Mononuclear cell (primary cell): ENCODE results near the gene ZNF91. TPM values are rescaled to one million over a fixed set of nuclear protein-coding genes. Genes with fewer than 3 reads are reported as not detected.
"Not testable (repeated sequence)": the region's sequence is repeated elsewhere in the genome, so short reads cannot be mapped to it uniquely, and the experiment has no call there.

Experiments used
- H3K27me3 ChIP-seq: 2 replicates; pipeline ENCODE4 v1.6.0; 2011; ENCODE audit warnings: low read length, control low read depth; ENCODE audit not compliant: insufficient read depth
- H3K4me1 ChIP-seq: 2 replicates; pipeline ENCODE4 v1.5.1; 2011; ENCODE audit warnings: mild to moderate bottlenecking, low read length, control low read depth; ENCODE audit not compliant: insufficient read depth
- H3K4me3 ChIP-seq: 2 replicates; pipeline ENCODE4 v1.5.1; 2011; ENCODE audit warnings: mild to moderate bottlenecking, low read length, moderate library complexity
- H3K9me3 ChIP-seq: 2 replicates; pipeline ENCODE4 v1.5.1; 2011; ENCODE audit warnings: low read depth, mild to moderate bottlenecking, control low read depth, low read length
- total RNA-seq: library from RNA; depleted of rRNA; stranded (reverse); fragments of >200 nt; gene quantifications from one replicate; pipeline ENCODE4 v1.2.3, GENCODE V29; 2012

The ZNF91 gene
- total RNA-seq, 1 donor: 83.2 TPM

- H3K4me3 ChIP-seq, H3K27me3 ChIP-seq, H3K4me1 ChIP-seq: not testable (repeated sequence)
- peaks cover 70% of the 10 kb centered on the region for H3K9me3 ChIP-seq
These were observed 15.6 kb downstream of the ZNF91 start for GRCh38 chr19:23379671-23380070.

- Histone ChIP-seq H3K27me3 (no peaks in the 10 kb centered on the region), H3K9me3 (peaks cover 70% of the 10 kb centered on the region), H3K4me1 (no peaks in the 10 kb centered on the region), H3K4me3 (no peak overlapping the region)
These were observed 16.3 kb downstream of the ZNF91 start for GRCh38 chr19:23378948-23379347.

- Histone ChIP-seq H3K27me3 (no peaks in the 10 kb centered on the region), H3K4me3 (no peak overlapping the region), H3K9me3 (peaks cover 67% of the 10 kb centered on the region), H3K4me1 (no peaks in the 10 kb centered on the region)
These were observed 18.0 kb downstream of the ZNF91 start for GRCh38 chr19:23377276-23377675.

- no peaks in the 10 kb centered on the region for H3K4me1 ChIP-seq
- no peak overlapping the region for H3K4me3 ChIP-seq
- H3K9me3 ChIP-seq: peaks cover 71% of the 10 kb centered on the region
- no peaks in the 10 kb centered on the region for H3K27me3 ChIP-seq
These were observed 28.8 kb downstream of the ZNF91 start for GRCh38 chr19:23366437-23366836.

- H3K4me1 ChIP-seq, H3K27me3 ChIP-seq, H3K4me3 ChIP-seq: not testable (repeated sequence)
- H3K9me3 ChIP-seq: peaks cover 71% of the 10 kb centered on the region
These were observed 29.2 kb downstream of the ZNF91 start for GRCh38 chr19:23366031-23366430.

GRCh38 chr19:23365222-23365621, 30.0 kb downstream of the ZNF91 start:
- no peaks in the 10 kb centered on the region for H3K27me3 ChIP-seq
- H3K4me3 ChIP-seq: no peak overlapping the region
- peaks cover 71% of the 10 kb centered on the region for H3K9me3 ChIP-seq
- H3K4me1 ChIP-seq: no peaks in the 10 kb centered on the region

GRCh38 chr19:23361843-23362242, 33.4 kb downstream of the ZNF91 start:
- H3K4me1 ChIP-seq, H3K4me3 ChIP-seq, H3K27me3 ChIP-seq: not testable (repeated sequence)
- peaks cover 93% of the 10 kb centered on the region for H3K9me3 ChIP-seq

GRCh38 chr19:23351806-23352205, 43.5 kb downstream of the ZNF91 start:
- Histone ChIP-seq H3K9me3 (peaks cover 99% of the 10 kb centered on the region), H3K4me3 (no peak overlapping the region), H3K27me3 (no peaks in the 10 kb centered on the region), H3K4me1 (no peaks in the 10 kb centered on the region)

- Histone ChIP-seq H3K4me1 (no peaks in the 10 kb centered on the region), H3K4me3 (no peak overlapping the region), H3K9me3 (peaks cover 97% of the 10 kb centered on the region), H3K27me3 (no peaks in the 10 kb centered on the region)
These were observed 48.6 kb downstream of the ZNF91 start for GRCh38 chr19:23346696-23347095.

- Histone ChIP-seq H3K4me1 (no peaks in the 10 kb centered on the region), H3K4me3 (no peak overlapping the region), H3K9me3 (peaks cover 97% of the 10 kb centered on the region), H3K27me3 (no peaks in the 10 kb centered on the region)
These were observed 49.4 kb downstream of the ZNF91 start for GRCh38 chr19:23345838-23346237.

GRCh38 chr19:23343434-23344010, 51.7 kb downstream of the ZNF91 start:
- H3K27me3 ChIP-seq: no peaks in the 10 kb centered on the region
- H3K4me1 ChIP-seq: no peaks in the 10 kb centered on the region
- H3K4me3 ChIP-seq: no peak overlapping the region
- H3K9me3 ChIP-seq: peaks cover 94% of the 10 kb centered on the region

- H3K4me3 ChIP-seq: no peak overlapping the region
- H3K27me3 ChIP-seq: no peaks in the 10 kb centered on the region
- H3K4me1 ChIP-seq: no peaks in the 10 kb centered on the region
- H3K9me3 ChIP-seq: peaks cover 41% of the 10 kb centered on the region
These were observed 67.1 kb downstream of the ZNF91 start for GRCh38 chr19:23328211-23328610.

- Histone ChIP-seq H3K4me3 (no peak overlapping the region), H3K9me3 (peaks cover 9% of the 10 kb centered on the region), H3K4me1 (no peaks in the 10 kb centered on the region), H3K27me3 (no peaks in the 10 kb centered on the region)
These were observed 73.2 kb downstream of the ZNF91 start for GRCh38 chr19:23321953-23322549.

GRCh38 chr19:23321403-23321802, 73.9 kb downstream of the ZNF91 start:
- not testable (repeated sequence) for H3K4me1 ChIP-seq, H3K9me3 ChIP-seq, H3K27me3 ChIP-seq, H3K4me3 ChIP-seq

GRCh38 chr19:23319571-23319970, 75.7 kb downstream of the ZNF91 start:
- H3K9me3 ChIP-seq, H3K4me1 ChIP-seq, H3K27me3 ChIP-seq, H3K4me3 ChIP-seq: not testable (repeated sequence)

GRCh38 chr19:23318941-23319340, 76.3 kb downstream of the ZNF91 start:
- not testable (repeated sequence) for H3K4me3 ChIP-seq, H3K4me1 ChIP-seq, H3K27me3 ChIP-seq, H3K9me3 ChIP-seq
